Measurements from ENCODE around the gene ANO2. TPM values are rescaled to one million over a fixed set of nuclear protein-coding genes. Genes with fewer than 3 reads are reported as not detected.
"Not testable (repeated sequence)": the region's sequence is repeated elsewhere in the genome, so short reads cannot be mapped to it uniquely, and the experiment has no call there.

ANO2 gene
- total and polyA plus RNA-seq, 8 donors: 0.44 to 16.9 (median 3.8) TPM; not detected in 1

GRCh38 chr12:5685935-5686334, 259.1 kb downstream of the ANO2 start:
- Histone ChIP-seq H3K27me3 (no peaks in the 10 kb centered on the region), H3K4me1 (no peaks in the 10 kb centered on the region), H3K36me3 (no peaks in the 10 kb centered on the region), H3K27ac (no peak overlapping the region), H3K9me3 (no peaks in the 10 kb centered on the region), H3K4me3 (no peak overlapping the region)
- intact Hi-C loops (cut with DNase I; ENCODE audit: low total_unique reads): no loop called here
- DNase-seq: no peak
- no peak for TF ChIP-seq POLR2A (IDR thresholded peaks at IDR 0.05)
- TF ChIP-seq, protein P1, sequence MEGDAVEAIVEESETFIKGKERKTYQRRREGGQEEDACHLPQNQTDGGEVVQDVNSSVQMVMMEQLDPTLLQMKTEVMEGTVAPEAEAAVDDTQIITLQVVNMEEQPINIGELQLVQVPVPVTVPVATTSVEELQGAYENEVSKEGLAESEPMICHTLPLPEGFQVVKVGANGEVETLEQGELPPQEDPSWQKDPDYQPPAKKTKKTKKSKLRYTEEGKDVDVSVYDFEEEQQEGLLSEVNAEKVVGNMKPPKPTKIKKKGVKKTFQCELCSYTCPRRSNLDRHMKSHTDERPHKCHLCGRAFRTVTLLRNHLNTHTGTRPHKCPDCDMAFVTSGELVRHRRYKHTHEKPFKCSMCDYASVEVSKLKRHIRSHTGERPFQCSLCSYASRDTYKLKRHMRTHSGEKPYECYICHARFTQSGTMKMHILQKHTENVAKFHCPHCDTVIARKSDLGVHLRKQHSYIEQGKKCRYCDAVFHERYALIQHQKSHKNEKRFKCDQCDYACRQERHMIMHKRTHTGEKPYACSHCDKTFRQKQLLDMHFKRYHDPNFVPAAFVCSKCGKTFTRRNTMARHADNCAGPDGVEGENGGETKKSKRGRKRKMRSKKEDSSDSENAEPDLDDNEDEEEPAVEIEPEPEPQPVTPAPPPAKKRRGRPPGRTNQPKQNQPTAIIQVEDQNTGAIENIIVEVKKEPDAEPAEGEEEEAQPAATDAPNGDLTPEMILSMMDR (IDR thresholded peaks at IDR 0.05): no peak
- TF ChIP-seq EP300 (IDR thresholded peaks at IDR 0.05): no peak
- no peak for TF ChIP-seq POLR2AphosphoS5 (IDR thresholded peaks at IDR 0.05)
- 51 to 80% (median 75%) methylated on average over 3 of the region's 3 CpGs for WGBS, 5 donors

DNA sequence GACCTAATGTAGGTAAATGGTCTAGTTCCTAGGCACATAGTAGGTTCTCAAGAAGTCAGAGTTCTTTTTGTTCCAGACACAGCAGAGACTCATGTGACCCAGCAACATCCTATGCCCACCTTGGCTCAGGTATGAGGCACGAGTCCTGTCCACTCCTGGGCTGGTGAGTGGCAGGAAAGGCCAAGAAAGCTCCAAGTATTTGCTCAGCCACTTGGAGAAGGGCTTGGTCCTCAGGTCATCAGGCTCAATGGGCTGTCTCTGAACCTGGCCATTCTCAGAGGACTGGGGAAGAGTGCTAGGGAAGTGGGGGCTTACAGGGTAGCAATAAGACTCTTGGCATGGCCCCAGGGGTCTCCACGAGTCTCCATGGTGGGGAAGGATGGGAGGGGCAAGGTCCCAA, 260.1 kb downstream of the ANO2 start:
- no peak for DNase-seq
- intact Hi-C loops (cut with DNase I; ENCODE audit: low total_unique reads): no loop called here
- H3K27ac ChIP-seq: no peak overlapping the region
- no peak overlapping the region for H3K4me3 ChIP-seq
- H3K4me1 ChIP-seq: no peaks in the 10 kb centered on the region
- H3K9me3 ChIP-seq: no peaks in the 10 kb centered on the region
- H3K27me3 ChIP-seq: no peaks in the 10 kb centered on the region
- H3K36me3 ChIP-seq: no peaks in the 10 kb centered on the region
- TF ChIP-seq, protein P1 (IDR thresholded peaks at IDR 0.05): no peak
- TF ChIP-seq POLR2A (IDR thresholded peaks at IDR 0.05) (no peak), POLR2AphosphoS5 (IDR thresholded peaks at IDR 0.05) (no peak), EP300 (IDR thresholded peaks at IDR 0.05) (no peak)
- 57 to 86% (median 64%) methylated on average over 2 of the region's 2 CpGs for WGBS, 5 donors

- no peaks in the 10 kb centered on the region for H3K4me1 ChIP-seq
- H3K27ac ChIP-seq: no peak overlapping the region
- no peak overlapping the region for H3K4me3 ChIP-seq
- no peaks in the 10 kb centered on the region for H3K9me3 ChIP-seq
- WGBS, 5 donors: 80 to 92% (median 88%) methylated on average over 3 of the region's 3 CpGs
- no peak for TF ChIP-seq EP300 (IDR thresholded peaks at IDR 0.05)
- no peak for TF ChIP-seq POLR2A (IDR thresholded peaks at IDR 0.05)
- TF ChIP-seq POLR2AphosphoS5 (IDR thresholded peaks at IDR 0.05): no peak
- TF ChIP-seq, protein P1 (IDR thresholded peaks at IDR 0.05): no peak
- no peaks in the 10 kb centered on the region for H3K36me3 ChIP-seq
- no peaks in the 10 kb centered on the region for H3K27me3 ChIP-seq
- DNase-seq: no peak
- intact Hi-C loops (cut with DNase I; ENCODE audit: low total_unique reads): no loop called here
Measured at GRCh38 chr12:5682581-5682980, 262.5 kb downstream of the ANO2 start.

DNA sequence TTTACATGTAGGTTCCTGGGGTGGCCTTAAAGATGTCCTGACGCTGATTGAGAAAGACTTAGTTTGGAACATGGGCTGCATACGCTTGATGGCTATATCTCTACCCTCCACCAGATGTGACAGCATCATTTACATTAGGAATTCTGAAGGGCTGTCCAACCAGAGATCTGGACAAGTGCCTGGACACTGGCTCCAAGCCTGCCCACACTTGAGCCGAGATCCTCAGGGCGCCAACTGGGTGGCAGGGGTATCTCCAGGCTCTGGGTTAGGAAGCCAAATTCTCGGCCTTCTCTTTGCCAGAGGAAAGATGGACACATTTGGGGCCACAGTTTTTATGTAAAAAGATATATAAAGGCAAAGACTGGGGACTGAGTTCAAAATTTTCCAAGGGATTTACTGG, 266.9 kb downstream of the ANO2 start:
- peaks cover 0 to 5% (median 0%) of the 10 kb centered on the region in 4 donors for H3K4me1 ChIP-seq
- H3K27me3 ChIP-seq: no peaks in the 10 kb centered on the region
- H3K4me3 ChIP-seq: no peak overlapping the region
- TF ChIP-seq POLR2A (IDR thresholded peaks at IDR 0.05): no peak
- no peak for TF ChIP-seq POLR2AphosphoS5 (IDR thresholded peaks at IDR 0.05)
- H3K36me3 ChIP-seq: no peaks in the 10 kb centered on the region
- no peaks in the 10 kb centered on the region for H3K9me3 ChIP-seq
- intact Hi-C loops (cut with DNase I; ENCODE audit: low total_unique reads): no loop called here
- DNase-seq: no peak
- WGBS, 5 donors: 68 to 90% (median 82%) methylated on average over 5 of the region's 5 CpGs
- no peak overlapping the region for H3K27ac ChIP-seq

DNA sequence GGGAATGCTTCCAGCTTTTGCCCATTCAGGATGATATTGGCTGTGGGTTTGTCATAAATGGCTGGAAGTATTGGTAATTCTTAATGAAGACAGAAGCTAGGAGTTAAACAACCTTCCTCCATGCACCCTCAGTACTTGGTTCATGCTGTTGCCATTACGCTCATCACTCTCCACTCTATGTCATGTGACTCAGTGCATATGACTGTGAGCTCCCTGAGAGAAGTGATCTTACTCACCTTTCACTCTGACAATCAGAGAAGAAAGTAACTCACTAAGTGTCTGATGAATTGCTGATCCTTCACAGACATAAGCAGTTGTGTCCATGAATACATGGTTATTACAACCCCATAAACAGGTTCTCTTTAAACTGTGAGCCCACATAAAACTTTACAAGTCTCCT, 275.4 kb downstream of the ANO2 start:
- DNase-seq; H3K27ac ChIP-seq; H3K27me3 ChIP-seq; H3K4me3 ChIP-seq; H3K9me3 ChIP-seq; H3K4me1 ChIP-seq; H3K36me3 ChIP-seq; intact Hi-C loops (cut with DNase I; ENCODE audit: low total_unique reads): not testable (repeated sequence)
- WGBS, 5 donors: 82 to 100% (median 91%) methylated on average over 1 of the region's 1 CpG

Measured in stomach (tissue), 9 donors.